Duodenal mucosa (tissue), 2 donors: Measurements from ENCODE around the gene TPST1.
"Not testable (repeated sequence)": the region's sequence is repeated elsewhere in the genome, so short reads cannot be mapped to it uniquely, and the experiment has no call there.

Experiments used
- H3K27ac ChIP-seq: one replicate; pipeline ENCODE4 v1.7.0; 2013; ENCODE audit warnings: low read depth, low read length
- H3K27me3 ChIP-seq, 2 donors: one replicate each; pipeline ENCODE4 v1.7.0; 2013; ENCODE audit warnings: low read length in 2 of 2, control low read depth in 1 of 2; ENCODE audit not compliant: insufficient read depth in 2 of 2, control insufficient read depth in 1 of 2
- H3K36me3 ChIP-seq, 2 donors: one replicate each; pipeline ENCODE4 v1.7.0; 2013; ENCODE audit warnings: low read length in 2 of 2, control low read depth in 1 of 2; ENCODE audit not compliant: insufficient read depth in 2 of 2, control insufficient read depth in 1 of 2
- H3K4me1 ChIP-seq, 2 donors: one replicate each; pipeline ENCODE4 v1.7.0; 2013; ENCODE audit warnings: low read length in 2 of 2, control low read depth in 1 of 2; ENCODE audit not compliant: insufficient read depth in 2 of 2, control insufficient read depth in 1 of 2
- H3K4me3 ChIP-seq, 2 donors: one replicate each; pipeline ENCODE4 v1.7.0; 2013; ENCODE audit warnings: low read length in 2 of 2, low read depth in 1 of 2
- H3K9ac ChIP-seq, 2 donors: one replicate each; pipeline ENCODE4 v1.7.0; 2013; ENCODE audit warnings: low read length in 2 of 2, low read depth in 1 of 2
- H3K9me3 ChIP-seq, 2 donors: one replicate each; pipeline ENCODE4 v1.7.0; 2013; ENCODE audit warnings: low read length in 2 of 2, control low read depth in 1 of 2; ENCODE audit not compliant: control insufficient read depth in 1 of 2

TPST1 gene

DNA sequence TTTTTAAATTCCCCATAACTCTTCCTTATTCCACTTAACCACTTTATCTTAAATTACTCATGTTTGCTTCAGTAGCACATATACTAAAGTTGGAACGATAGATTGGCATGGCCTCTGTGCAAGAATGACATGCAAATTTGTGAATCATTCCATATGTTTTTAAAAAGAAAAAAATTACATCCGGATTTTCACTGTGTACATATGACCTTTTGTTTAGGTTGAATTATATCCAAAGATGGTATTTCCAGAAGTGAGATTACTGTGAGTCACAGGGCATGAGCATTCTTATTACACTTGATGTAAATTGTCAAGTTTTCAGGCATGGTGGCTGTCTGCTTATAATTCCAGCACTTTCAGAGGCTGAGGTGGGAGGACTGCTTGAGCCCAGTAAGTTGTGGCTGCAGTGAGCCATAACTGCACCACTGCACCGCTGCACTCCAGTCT lies 190.0 kb downstream of the TPST1 start:
- H3K36me3 ChIP-seq, H3K27ac ChIP-seq, H3K4me3 ChIP-seq, H3K4me1 ChIP-seq, H3K9ac ChIP-seq, H3K9me3 ChIP-seq, H3K27me3 ChIP-seq: not testable (repeated sequence)

DNA sequence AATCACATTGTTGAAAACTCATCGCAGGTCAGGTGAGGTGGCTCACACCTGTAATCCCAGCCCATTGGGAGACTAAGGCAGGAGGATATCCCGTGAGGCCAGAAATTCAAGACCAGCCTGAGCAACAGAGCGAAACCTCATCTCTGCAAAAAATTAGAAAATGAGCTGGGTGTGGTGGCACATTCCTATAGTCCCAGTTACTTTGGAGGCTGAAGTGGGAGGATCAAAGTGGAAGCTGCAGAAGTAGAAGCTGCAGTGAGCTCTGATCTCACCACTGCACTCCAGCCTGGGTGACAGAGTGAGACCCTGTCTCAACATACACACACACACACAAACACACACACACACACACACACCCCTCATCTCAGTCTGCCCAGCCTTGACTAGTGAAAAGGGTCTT lies 190.9 kb downstream of the TPST1 start:
- not testable (repeated sequence) for H3K27ac ChIP-seq, H3K4me3 ChIP-seq, H3K27me3 ChIP-seq, H3K9ac ChIP-seq, H3K4me1 ChIP-seq, H3K9me3 ChIP-seq, H3K36me3 ChIP-seq

DNA sequence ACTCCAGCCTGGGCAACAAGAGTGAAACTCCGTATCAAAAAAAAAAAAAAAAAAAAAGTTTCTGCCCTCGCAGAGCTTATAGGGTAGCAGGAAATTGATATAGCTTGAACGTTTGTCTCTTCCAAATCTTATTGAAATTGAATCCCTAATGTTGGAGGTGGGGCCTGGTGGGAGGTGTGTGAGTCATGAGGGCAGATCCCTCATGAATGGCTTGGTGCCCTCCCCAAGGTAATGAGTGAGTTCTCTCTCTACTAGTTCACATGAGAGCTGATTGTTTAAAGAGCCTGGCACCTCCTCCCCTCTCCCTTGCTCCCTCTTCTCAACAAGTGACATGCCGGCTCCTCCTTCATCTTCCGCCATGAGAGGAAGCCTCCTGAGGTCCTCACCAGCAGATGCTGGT lies 193.7 kb downstream of the TPST1 start:
- H3K36me3 ChIP-seq, H3K9me3 ChIP-seq, H3K9ac ChIP-seq, H3K4me3 ChIP-seq, H3K27ac ChIP-seq, H3K27me3 ChIP-seq, H3K4me1 ChIP-seq: not testable (repeated sequence)

DNA sequence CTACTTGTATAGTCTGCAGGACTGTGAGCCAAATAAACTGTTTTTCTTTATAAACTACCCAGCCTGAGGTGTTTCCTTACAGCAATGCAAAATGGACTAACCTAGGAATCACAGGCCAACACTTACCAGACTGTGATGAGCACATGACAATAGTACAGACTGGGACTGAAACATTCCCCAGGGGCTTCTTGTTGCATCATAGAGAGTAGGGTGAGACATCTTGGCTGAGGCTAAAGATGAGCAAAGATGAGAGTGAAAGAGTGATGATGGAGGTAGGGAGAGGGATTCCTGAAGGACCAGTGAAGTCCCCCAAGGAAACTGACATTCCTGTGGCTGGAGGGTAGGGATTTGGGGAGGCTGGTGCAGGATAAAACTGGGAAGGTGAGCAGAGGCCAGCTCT lies 194.4 kb downstream of the TPST1 start:
- Histone ChIP-seq H3K27me3 (no peaks in the 10 kb centered on the region), H3K9me3 (no peaks in the 10 kb centered on the region), H3K4me1 (no peaks in the 10 kb centered on the region), H3K27ac (no peak overlapping the region), H3K9ac (no peak overlapping the region), H3K4me3 (no peak overlapping the region), H3K36me3 (no peaks in the 10 kb centered on the region)

DNA sequence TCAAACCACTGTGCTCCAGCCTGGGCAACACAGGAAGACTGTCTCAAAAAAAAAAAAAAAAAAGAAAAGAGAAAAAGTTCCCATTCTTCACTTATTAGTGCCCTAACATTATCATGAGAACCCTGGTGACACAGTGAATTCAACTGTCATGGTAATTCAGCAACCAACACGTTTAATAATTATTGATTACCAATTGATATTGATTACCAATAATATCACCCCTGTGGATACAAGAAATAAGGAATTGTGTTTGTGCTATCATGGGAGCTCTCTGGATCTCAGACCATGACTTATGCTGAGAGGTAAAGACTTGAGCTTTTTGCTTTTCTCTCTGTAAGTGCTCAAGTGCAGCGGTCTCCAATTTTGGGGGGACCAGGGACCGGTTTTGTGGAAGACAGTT lies 195.3 kb downstream of the TPST1 start:
- Histone ChIP-seq H3K4me3 (no peak overlapping the region), H3K27me3 (no peaks in the 10 kb centered on the region), H3K36me3 (no peaks in the 10 kb centered on the region), H3K4me1 (no peaks in the 10 kb centered on the region), H3K9me3 (no peaks in the 10 kb centered on the region), H3K27ac (no peak overlapping the region), H3K9ac (no peak overlapping the region)

DNA sequence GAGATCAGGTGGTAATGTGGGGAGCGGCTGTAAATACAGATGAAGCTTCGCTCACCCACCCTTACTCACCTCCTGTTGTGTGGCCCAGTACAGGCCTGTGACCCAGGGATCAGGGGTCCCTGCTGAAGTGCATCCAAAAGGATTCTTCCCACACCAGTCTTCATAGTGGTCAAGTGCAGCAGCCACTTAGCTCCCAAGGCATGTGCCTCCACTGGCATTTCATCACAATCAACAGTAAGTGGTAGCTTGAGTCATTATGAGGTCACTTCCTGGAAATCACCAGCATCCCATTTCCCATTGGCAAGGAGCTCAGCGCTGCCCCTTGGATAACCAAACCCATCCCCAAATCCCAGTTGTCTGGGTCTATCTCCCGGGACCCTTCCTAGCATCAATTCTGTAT lies 196.0 kb downstream of the TPST1 start:
- not testable (repeated sequence) for H3K27ac ChIP-seq

DNA sequence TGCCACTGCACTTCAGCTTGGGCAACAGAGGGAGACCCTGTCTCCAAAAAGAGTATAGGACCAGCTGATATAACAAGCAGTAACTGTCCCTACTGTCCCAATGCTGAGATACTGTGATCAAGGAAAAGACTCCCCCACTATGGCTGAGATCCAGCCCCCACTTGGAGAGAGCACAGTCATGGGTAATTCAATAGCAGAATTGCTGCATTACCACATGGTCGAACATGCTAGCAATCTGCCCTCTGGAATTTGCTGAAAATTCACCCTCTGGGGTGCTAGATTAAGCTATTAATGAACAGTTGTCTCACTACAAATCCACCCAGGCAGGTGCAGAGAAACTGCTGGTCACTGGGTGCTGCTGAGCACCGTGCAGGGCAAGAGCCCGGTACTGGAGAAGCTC lies 196.8 kb downstream of the TPST1 start:
- H3K9me3 ChIP-seq, H3K9ac ChIP-seq, H3K4me1 ChIP-seq, H3K4me3 ChIP-seq, H3K27ac ChIP-seq, H3K36me3 ChIP-seq, H3K27me3 ChIP-seq: not testable (repeated sequence)

More for the DNA sequence above, 196.0 kb downstream of the TPST1 start:
- not testable (repeated sequence) for H3K9ac ChIP-seq, H3K9me3 ChIP-seq, H3K4me3 ChIP-seq, H3K27me3 ChIP-seq, H3K4me1 ChIP-seq, H3K36me3 ChIP-seq

DNA sequence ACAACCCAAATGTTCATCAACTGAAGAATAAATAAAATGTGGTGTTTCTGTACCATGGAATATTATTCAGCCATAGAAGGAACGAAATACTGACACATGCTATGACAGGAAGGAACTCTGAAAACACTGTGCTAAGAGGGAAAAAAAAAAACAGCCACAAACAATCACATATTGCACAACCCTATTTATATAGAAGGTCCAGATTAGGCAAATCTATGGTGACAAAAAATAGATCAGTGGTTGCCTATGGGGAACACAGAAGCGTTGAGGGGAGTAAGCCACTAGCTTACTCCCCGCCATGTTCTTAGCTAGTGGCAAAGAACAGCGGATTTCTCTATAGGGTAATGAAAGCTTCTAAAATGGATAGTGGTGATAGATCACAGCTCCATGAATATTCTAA lies 198.4 kb downstream of the TPST1 start:
- H3K4me3 ChIP-seq, result no peak overlapping the region
- H3K27ac ChIP-seq, result no peak overlapping the region
- H3K27me3 ChIP-seq, result no peaks in the 10 kb centered on the region
- H3K9ac ChIP-seq, result no peak overlapping the region
- H3K36me3 ChIP-seq, result peaks cover 0 to 6% of the 10 kb centered on the region in 2 donors
- H3K4me1 ChIP-seq, result no peaks in the 10 kb centered on the region
- H3K9me3 ChIP-seq, result no peaks in the 10 kb centered on the region

DNA sequence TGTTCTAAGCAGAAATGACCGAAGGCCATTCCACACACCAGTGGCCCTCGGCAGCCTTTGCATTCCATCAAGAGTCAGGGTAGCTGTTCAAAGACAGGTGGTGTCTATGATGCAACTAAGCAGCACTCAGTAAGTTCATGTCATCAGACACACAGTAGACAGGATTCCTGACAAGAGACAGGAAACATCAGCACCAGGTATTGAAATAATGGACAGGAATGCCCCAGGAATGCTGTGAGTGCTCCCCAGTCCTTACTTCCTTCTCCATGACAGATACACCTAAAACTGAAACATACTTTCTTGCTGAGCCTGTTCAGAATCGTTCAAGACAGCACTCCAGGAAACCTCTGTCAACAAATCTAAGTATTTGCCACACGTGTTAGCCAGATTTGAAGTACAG lies 204.4 kb downstream of the TPST1 start:
- H3K9me3 ChIP-seq, result no peaks in the 10 kb centered on the region
- H3K4me3 ChIP-seq, result no peak overlapping the region
- no peak overlapping the region for H3K9ac ChIP-seq
- H3K27me3 ChIP-seq, result no peaks in the 10 kb centered on the region
- H3K36me3 ChIP-seq, result peaks cover 0 to 10% of the 10 kb centered on the region in 2 donors
- H3K27ac ChIP-seq, result no peak overlapping the region
- peaks cover 7 to 9% of the 10 kb centered on the region in 2 donors for H3K4me1 ChIP-seq
